Measurements from ENCODE around the gene GJA1.
A peak's percentile ranks its signal among the peaks of the same experiment; 100 is the strongest.

The GJA1 gene

DNA sequence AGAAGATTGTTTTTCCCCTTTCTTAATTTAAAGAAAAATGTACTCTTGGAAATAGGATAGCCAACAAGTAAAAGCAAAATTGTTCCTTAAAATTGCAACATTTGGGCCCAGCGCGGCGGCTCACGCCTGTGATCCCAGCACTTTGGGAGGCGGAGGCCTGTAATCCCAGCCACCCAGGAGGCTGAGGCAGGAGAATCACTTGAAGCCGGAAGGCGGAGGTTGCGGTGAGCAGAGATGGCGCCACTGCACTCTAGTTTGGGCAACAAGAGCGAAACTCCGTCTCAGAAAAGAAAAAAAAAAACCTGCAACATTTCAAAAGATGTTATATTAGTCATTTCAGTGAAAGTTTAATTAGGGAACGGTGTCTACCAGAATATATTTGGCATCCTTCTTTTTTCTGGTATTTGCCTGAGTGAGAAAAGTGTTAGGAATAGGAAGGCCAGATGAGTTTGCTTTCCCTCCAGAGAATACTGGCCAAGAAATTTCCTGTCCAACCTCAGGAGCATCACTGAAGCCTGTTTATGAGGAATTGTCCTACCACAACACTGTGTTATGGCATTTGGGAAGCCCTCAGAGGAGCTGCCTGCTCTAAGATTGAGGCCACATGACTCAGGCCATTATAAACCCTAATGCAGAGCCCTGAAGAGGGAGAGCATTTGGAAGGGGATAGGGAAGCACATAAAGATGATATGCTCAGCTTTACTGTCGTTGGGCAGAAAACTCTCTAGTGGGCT, 1.2 kb upstream of the GJA1 start:
- intact Hi-C loops (cut with DNase I; ENCODE audit: low total_unique reads): loop anchor here (5.0 to 10.0 kb wide), 3 partner anchors 91 to 413 kb away; no protein-coding TSS in a partner anchor
- H3K9me3 ChIP-seq: no peaks in the 10 kb centered on the region
- peak overlapping the region; percentile 24 to 97 for H3K27ac ChIP-seq
- peaks cover 0 to 10% (median 0%) of the 10 kb centered on the region in 4 donors for H3K4me1 ChIP-seq
- no peak for DNase-seq
- no peak overlapping the region for H3K4me3 ChIP-seq
- TF ChIP-seq, protein P1, sequence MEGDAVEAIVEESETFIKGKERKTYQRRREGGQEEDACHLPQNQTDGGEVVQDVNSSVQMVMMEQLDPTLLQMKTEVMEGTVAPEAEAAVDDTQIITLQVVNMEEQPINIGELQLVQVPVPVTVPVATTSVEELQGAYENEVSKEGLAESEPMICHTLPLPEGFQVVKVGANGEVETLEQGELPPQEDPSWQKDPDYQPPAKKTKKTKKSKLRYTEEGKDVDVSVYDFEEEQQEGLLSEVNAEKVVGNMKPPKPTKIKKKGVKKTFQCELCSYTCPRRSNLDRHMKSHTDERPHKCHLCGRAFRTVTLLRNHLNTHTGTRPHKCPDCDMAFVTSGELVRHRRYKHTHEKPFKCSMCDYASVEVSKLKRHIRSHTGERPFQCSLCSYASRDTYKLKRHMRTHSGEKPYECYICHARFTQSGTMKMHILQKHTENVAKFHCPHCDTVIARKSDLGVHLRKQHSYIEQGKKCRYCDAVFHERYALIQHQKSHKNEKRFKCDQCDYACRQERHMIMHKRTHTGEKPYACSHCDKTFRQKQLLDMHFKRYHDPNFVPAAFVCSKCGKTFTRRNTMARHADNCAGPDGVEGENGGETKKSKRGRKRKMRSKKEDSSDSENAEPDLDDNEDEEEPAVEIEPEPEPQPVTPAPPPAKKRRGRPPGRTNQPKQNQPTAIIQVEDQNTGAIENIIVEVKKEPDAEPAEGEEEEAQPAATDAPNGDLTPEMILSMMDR (IDR thresholded peaks at IDR 0.05): no peak
- no peaks in the 10 kb centered on the region for H3K27me3 ChIP-seq
- no peaks in the 10 kb centered on the region for H3K36me3 ChIP-seq

DNA sequence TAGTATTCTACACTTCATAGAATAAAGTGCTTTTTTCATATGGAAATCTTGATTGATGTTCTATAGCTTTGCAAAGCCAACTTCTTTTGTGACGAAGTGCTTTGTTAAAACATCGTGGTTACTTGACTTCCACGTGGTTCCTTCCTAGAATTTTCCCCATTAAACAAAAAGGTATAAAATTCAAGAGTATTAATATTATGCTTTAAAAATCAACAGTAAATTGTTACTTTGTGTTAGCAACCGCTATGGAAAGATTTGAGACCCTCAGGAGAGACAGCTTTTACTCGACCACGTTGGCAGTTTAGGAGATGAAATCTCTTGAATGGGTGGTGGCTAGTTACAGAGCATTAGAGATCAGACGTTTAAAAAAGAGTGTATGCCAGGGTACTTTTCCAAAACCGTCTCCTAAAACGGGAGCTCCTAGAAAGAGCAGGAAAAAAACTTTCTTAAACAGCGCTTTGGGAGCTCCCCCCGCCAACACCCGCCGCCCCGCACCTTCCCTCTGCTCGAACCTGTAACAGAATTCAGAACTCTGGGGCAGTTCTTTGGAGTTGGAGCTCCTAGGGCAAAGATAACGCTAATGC, 920 bp downstream of the GJA1 start:
- Histone ChIP-seq H3K9me3 (no peaks in the 10 kb centered on the region), H3K36me3 (no peaks in the 10 kb centered on the region), H3K4me1 (peaks cover 0 to 32% (median 8%) of the 10 kb centered on the region in 4 donors), H3K27me3 (no peaks in the 10 kb centered on the region), H3K4me3 (peak overlapping the region; percentile 66 to 74), H3K27ac (peak overlapping the region; percentile 86 to 97)
- TF ChIP-seq, protein P1 (IDR thresholded peaks at IDR 0.05): no peak
- intact Hi-C loops (cut with DNase I; ENCODE audit: low total_unique reads): loop anchor here (10.0 kb wide), 2 partner anchors 88 to 348 kb away; no protein-coding TSS in a partner anchor
- no peak for DNase-seq

DNA sequence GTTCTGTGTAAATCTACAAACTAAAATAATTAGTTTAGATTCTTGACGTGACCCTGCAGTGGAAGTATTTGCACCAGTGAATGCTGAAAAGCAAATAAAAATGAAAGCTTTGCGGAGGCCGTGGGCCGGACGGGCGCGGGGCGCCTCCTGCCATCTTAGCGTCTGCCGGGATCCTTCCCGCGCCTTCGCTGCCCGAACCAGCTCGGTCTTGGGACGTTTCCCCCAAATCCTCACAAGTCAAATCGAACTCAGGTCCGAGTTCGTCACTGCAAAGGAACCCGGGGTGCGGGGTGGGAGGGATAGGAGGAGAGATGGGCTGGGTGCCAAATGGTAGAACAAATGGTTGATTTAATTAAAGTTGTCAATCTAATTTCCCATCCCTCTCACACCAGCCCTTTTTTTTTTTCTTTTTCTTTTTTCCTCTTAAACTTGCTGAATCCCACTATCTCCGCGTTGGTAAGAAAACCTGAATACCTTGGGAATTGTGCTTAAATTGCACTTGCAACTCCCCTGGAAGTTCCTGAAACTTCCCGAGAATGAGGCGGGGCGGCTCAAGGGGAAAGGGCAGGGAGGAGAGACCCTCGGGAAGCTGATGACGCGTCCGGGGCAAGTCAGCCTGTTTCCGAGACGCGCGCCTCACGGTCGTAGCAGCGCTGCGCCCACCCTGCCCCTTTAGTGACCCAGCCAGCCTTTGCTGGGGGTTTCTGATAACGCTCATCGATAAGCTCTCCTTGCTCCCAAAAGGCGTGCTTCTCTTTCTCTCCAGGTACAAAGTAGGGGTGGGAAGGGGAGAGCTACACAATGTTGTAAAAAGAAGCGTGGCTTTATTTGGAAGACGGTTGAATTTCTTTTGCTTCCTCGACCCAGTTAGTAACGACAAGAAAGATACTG, 1.8 kb downstream of the GJA1 start:
- peak overlapping the region; percentile 66 to 74 for H3K4me3 ChIP-seq
- DNase-seq: peak; percentile 61 to 74
- H3K4me1 ChIP-seq: peaks cover 0 to 40% (median 8%) of the 10 kb centered on the region in 4 donors
- no peaks in the 10 kb centered on the region for H3K27me3 ChIP-seq
- intact Hi-C loops (cut with DNase I; ENCODE audit: low total_unique reads): loop anchor here (10.0 kb wide), 2 partner anchors 88 to 348 kb away; no protein-coding TSS in a partner anchor
- H3K27ac ChIP-seq: peak overlapping the region; percentile 86 to 97
- H3K36me3 ChIP-seq: no peaks in the 10 kb centered on the region
- no peaks in the 10 kb centered on the region for H3K9me3 ChIP-seq
- TF ChIP-seq, protein P1 (IDR thresholded peaks at IDR 0.05): no peak

DNA sequence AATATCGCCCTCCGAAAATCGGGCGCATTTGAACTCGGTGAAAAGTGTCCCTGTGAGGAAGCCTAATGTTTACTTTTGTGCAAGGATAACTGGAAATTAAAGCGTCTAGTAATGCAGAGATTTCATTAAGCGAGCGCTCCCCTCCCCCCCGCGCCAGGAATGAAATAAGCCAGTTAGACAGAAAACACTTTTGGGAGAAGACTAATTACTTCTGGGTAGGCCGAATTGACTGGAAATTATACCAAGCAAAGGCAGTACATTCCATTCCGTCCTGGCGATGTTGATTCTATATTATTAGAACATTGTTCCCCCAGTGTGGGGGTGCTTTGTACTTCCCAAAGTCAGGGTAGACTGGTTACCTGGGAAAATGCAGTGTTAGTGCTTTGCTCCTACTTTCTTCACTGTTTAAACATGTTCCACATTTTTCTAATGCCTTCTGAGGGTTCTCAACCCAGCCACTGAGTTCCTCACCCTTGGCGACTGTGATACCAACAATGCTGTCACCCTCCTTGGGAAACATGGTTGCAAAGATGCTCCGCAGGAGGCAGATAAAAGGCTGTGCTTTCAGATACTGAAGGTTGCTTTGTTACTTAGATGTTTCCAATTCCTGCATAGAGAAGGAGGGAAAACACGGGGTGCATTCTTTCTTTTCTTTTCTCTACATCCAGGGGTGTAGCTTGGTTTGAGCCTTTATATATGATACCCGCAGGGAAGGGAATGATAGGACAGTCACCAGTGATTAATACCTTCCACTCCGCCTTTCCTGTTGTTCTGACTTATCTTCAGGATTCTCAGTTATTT, 2.6 kb downstream of the GJA1 start:
- TF ChIP-seq, protein P1 (IDR thresholded peaks at IDR 0.05): no peak
- DNase-seq: peak; percentile 40 to 68
- no peaks in the 10 kb centered on the region for H3K9me3 ChIP-seq

More for the DNA sequence above, 2.6 kb downstream of the GJA1 start:
- Histone ChIP-seq H3K4me3 (peak overlapping the region; percentile 66 to 74), H3K4me1 (peaks cover 0 to 48% (median 8%) of the 10 kb centered on the region in 4 donors), H3K36me3 (no peaks in the 10 kb centered on the region), H3K27me3 (no peaks in the 10 kb centered on the region), H3K27ac (peak overlapping the region; percentile 86 to 97)
- intact Hi-C loops (cut with DNase I; ENCODE audit: low total_unique reads): loop anchor here (10.0 kb wide), 2 partner anchors 87 to 347 kb away; no protein-coding TSS in a partner anchor

Data from tibial artery (tissue), 4 donors.